OCI-LY1 (cell line): Measurements from ENCODE around the gene RAB24.

ENCODE experiments used
- EZH2 ChIP-seq: fragments of 200-600 bp; sonication (generic), shearing (Covaris generic); IDR thresholded peaks from 2 replicates; pipeline ENCODE4 v1.8.0; 2017; ENCODE audit warnings: borderline replicate concordance, mixed run types, mild to moderate bottlenecking, antibody characterized with exemption, low read length, moderate library complexity, mixed read lengths
- TF ChIP-seq, protein P1 (sequence below): fragments of 200-600 bp; sonication (generic), shearing (Covaris generic); IDR thresholded peaks from 2 replicates; pipeline ENCODE4 v1.5.1; 2017; ENCODE audit warnings: mild to moderate bottlenecking, antibody characterized with exemption, low read length, moderate library complexity, mixed read lengths

DNA sequence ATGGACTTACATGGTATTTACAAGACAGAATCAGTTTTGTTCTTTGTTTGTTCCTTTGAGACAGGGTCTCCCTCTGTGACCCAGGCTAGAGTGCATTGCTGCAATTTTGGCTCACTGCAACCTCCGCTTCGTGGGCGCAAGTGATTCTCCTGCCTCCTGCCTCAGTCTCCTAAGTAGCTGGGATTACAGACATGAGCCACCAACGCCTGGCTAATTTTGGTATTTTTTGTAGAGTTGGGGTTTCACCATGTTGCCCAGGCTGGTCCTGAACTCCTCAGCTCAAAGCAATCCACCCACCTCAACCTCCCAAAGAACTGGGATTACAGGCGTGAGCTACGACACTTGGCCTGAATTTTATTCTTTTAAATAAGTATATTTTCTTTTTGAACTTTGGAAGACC lies 27.6 kb downstream of the RAB24 start:
- TF ChIP-seq, protein P1, sequence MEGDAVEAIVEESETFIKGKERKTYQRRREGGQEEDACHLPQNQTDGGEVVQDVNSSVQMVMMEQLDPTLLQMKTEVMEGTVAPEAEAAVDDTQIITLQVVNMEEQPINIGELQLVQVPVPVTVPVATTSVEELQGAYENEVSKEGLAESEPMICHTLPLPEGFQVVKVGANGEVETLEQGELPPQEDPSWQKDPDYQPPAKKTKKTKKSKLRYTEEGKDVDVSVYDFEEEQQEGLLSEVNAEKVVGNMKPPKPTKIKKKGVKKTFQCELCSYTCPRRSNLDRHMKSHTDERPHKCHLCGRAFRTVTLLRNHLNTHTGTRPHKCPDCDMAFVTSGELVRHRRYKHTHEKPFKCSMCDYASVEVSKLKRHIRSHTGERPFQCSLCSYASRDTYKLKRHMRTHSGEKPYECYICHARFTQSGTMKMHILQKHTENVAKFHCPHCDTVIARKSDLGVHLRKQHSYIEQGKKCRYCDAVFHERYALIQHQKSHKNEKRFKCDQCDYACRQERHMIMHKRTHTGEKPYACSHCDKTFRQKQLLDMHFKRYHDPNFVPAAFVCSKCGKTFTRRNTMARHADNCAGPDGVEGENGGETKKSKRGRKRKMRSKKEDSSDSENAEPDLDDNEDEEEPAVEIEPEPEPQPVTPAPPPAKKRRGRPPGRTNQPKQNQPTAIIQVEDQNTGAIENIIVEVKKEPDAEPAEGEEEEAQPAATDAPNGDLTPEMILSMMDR = no peak
- no peak for TF ChIP-seq EZH2
